Smooth muscle cell (in vitro differentiated cells): ENCODE results near the gene TNFRSF19. TPM values are rescaled to one million over a fixed set of nuclear protein-coding genes. Genes with fewer than 3 reads are reported as not detected.
A peak's percentile ranks its signal among the peaks of the same experiment; 100 is the strongest.

Experiments
- DNase-seq: peaks from one replicate; lab custom pipeline; 2025; ENCODE audit not compliant: unreplicated experiment; lab: John Stamatoyannopoulos, UW
- H2AFZ ChIP-seq: fragments of 200-600 bp; sonication (generic); 2 replicates; pipeline ENCODE4 v1.6.0; 2016; ENCODE audit warnings: antibody characterized with exemption, low read depth, mild to moderate bottlenecking
- H3F3A ChIP-seq: fragments of 200-600 bp; sonication (generic); 2 replicates; pipeline ENCODE4 v1.6.0; 2017; ENCODE audit warnings: antibody characterized with exemption, low read depth
- H3K27ac ChIP-seq: fragments of 200-600 bp; sonication (generic); 2 replicates; pipeline ENCODE4 v1.5.1; 2016; ENCODE audit warnings: low read depth, mild to moderate bottlenecking
- H3K27me3 ChIP-seq: fragments of 200-600 bp; sonication (generic); 2 replicates; pipeline ENCODE4 v1.6.1; 2016; ENCODE audit warnings: low read depth, mild to moderate bottlenecking
- H3K36me3 ChIP-seq: fragments of 200-600 bp; sonication (generic); 2 replicates; pipeline ENCODE4 v1.5.1; 2016; ENCODE audit warnings: low read depth
- H3K4me1 ChIP-seq: fragments of 200-600 bp; sonication (generic); 2 replicates; pipeline ENCODE4 v1.5.1; 2016; ENCODE audit warnings: low read depth
- H3K4me2 ChIP-seq: fragments of 200-600 bp; sonication (generic); 2 replicates; pipeline ENCODE4 v1.6.0; 2016; ENCODE audit warnings: mild to moderate bottlenecking
- H3K4me3 ChIP-seq: fragments of 200-600 bp; sonication (generic); 2 replicates; pipeline ENCODE4 v1.5.1; 2016; ENCODE audit warnings: mild to moderate bottlenecking
- H3K79me2 ChIP-seq: fragments of 200-600 bp; sonication (generic); 2 replicates; pipeline ENCODE4 v1.6.0; 2016; ENCODE audit warnings: low read depth, mild to moderate bottlenecking
- H3K9ac ChIP-seq: fragments of 200-600 bp; sonication (generic); 2 replicates; pipeline ENCODE4 v1.6.0; 2016; ENCODE audit warnings: low read depth
- H3K9me3 ChIP-seq: fragments of 200-600 bp; sonication (generic); replicated peaks from 2 replicates; pipeline ENCODE4 v1.5.1; 2016; ENCODE audit warnings: low read depth
- H4K20me1 ChIP-seq: fragments of 200-600 bp; sonication (generic); 2 replicates; pipeline ENCODE4 v1.6.0; 2016; ENCODE audit warnings: low read depth
- CTCF ChIP-seq: fragments of 200-600 bp; sonication (generic); IDR thresholded peaks from 2 replicates; pipeline ENCODE4 v1.5.1; 2017; ENCODE audit warnings: borderline replicate concordance, mild to moderate bottlenecking, antibody characterized with exemption; ENCODE audit not compliant: insufficient read depth, poor library complexity, severe bottlenecking
- WGBS: methylation state at CpG from one replicate; pipeline ENCODE4 v1.1.7; 2016; ENCODE audit warnings: low lambda C conversion rate; 5-methylcytosine and 5-hydroxymethylcytosine counted together
- polyA plus RNA-seq: library from polyadenylated mRNA; unstranded; fragments of >200 nt; fragmentation: Nextera tagmentation; extraction: Ambion mirVana; gene quantifications from 2 replicates; pipeline ENCODE4 v1.2.1, GENCODE V29; 2016
- total RNA-seq: library from RNA; depleted of rRNA; stranded (reverse); fragments of >200 nt; gene quantifications from 2 replicates; pipeline ENCODE4 v1.2.3, GENCODE V29; 2014

Gene TNFRSF19
- total and polyA plus RNA-seq, 2 experiments from 2014 or later = 15.5 to 34.3 TPM

GRCh38 chr13:23571431-23571830, 1.2 kb downstream of the TNFRSF19 start:
- WGBS = 52% methylated on average over 2 of the region's 2 CpGs
- no peaks in the 10 kb centered on the region for H3K9me3 ChIP-seq
- H2AFZ ChIP-seq = peak overlapping the region; percentile 67
- no peak for DNase-seq
- no peaks in the 10 kb centered on the region for H3K27me3 ChIP-seq
- H3K4me2 ChIP-seq = peak overlapping the region; percentile 87
- peaks cover 40% of the 10 kb centered on the region for H3K4me1 ChIP-seq
- peaks cover 6% of the 10 kb centered on the region for H3F3A ChIP-seq
- H3K79me2 ChIP-seq = peaks cover 51% of the 10 kb centered on the region
- H3K4me3 ChIP-seq = peak overlapping the region; percentile 55
- TF ChIP-seq CTCF = no peak
- H3K36me3 ChIP-seq = no peaks in the 10 kb centered on the region
- H3K9ac ChIP-seq = peak overlapping the region; percentile 57
- no peaks in the 10 kb centered on the region for H4K20me1 ChIP-seq
- H3K27ac ChIP-seq = peak overlapping the region; percentile 64

DNA sequence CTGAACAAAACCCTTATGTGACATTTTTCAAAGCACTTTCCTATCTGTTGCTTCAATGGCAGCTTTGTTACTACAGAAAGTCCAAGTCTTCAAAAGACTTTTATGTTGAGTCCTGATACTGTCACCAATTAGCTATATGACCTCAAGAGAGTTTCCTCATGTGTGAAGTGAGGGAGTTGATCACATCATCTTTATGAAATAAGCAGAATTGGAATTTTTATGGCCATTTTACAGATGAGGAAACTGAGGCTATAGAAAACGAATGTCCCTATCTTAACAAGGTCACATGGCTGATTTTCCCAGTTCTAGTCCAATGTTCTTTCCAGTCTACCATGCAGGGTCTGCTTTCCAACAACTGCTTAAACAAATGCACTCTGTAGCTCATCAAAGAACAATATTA, 2.6 kb downstream of the TNFRSF19 start:
- peak overlapping the region; percentile 57 for H3K9ac ChIP-seq

DNA sequence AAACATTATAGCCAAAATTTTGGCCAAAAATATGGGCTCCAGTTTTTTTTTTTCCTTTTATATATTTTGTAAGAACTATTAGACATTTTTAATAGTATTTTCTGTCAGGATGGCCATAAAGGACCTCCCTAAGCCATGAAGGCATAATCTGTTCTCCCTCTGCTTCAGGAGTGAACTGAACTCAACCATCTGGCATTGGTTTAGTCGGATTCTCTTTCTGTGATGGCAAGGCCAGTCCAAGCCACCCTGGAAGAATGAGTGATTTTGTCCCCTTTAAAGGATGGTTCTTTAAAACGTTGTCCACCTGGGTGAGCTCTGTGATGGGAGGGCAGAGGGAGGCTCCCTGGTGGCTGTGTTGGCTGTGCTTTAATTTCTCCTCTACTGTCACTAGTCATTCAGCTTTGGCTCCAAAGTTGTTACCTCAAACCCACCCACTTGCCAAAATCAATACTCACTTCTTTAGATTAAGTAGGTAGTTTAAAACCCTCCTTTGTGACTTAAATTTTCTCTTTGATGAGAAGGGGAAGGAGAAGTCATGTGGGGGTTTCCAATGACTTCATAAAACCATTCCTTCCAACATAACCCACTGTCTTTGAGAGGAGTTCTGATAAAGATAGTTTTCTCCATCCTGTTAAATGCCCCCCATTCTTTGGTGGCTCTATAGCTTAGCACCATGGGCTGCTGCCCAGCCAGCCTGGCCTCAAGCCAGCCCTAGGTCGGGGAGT, 4.4 kb downstream of the TNFRSF19 start:
- H3K27ac ChIP-seq = no peak overlapping the region
- H3F3A ChIP-seq = peaks cover 5% of the 10 kb centered on the region
- H3K9ac ChIP-seq = no peak overlapping the region
- WGBS = 79% methylated on average over 3 of the region's 3 CpGs
- no peak overlapping the region for H3K4me2 ChIP-seq
- TF ChIP-seq CTCF = no peak
- peaks cover 34% of the 10 kb centered on the region for H3K4me1 ChIP-seq
- H2AFZ ChIP-seq = no peak overlapping the region
- no peaks in the 10 kb centered on the region for H3K36me3 ChIP-seq
- peaks cover 69% of the 10 kb centered on the region for H3K79me2 ChIP-seq
- H4K20me1 ChIP-seq = no peaks in the 10 kb centered on the region
- H3K27me3 ChIP-seq = no peaks in the 10 kb centered on the region
- no peak for DNase-seq
- no peaks in the 10 kb centered on the region for H3K9me3 ChIP-seq
- H3K4me3 ChIP-seq = no peak overlapping the region

More for the DNA sequence above, 2.6 kb downstream of the TNFRSF19 start:
- no peaks in the 10 kb centered on the region for H4K20me1 ChIP-seq
- peaks cover 61% of the 10 kb centered on the region for H3K79me2 ChIP-seq
- H2AFZ ChIP-seq = peak overlapping the region; percentile 4
- no peak overlapping the region for H3K27ac ChIP-seq
- no peaks in the 10 kb centered on the region for H3K36me3 ChIP-seq
- H3K4me3 ChIP-seq = peak overlapping the region; percentile 55
- H3K4me2 ChIP-seq = peak overlapping the region; percentile 87
- H3K4me1 ChIP-seq = peaks cover 40% of the 10 kb centered on the region
- H3K9me3 ChIP-seq = no peaks in the 10 kb centered on the region
- no peaks in the 10 kb centered on the region for H3K27me3 ChIP-seq
- DNase-seq = no peak
- no peak for TF ChIP-seq CTCF
- 94% methylated on average over 1 of the region's 1 CpG for WGBS
- peaks cover 6% of the 10 kb centered on the region for H3F3A ChIP-seq

DNA sequence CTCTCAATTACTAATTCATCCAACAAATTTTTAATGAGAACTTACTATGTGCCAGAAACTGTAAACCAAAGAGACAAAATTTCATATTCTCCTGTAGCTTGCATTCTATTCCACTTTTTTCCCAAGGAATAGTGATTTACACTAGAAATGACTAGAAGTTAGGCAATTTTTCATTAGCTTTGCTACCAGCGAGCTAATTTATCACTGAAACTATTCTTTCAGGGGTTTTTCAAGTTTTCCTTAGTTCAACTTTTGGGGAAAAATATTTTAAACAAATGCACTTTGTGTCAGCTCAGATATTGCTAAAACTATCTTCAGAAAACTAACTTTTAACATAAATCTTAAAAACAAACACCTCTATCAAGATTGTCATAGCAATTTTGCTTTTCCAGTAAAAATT, 5.4 kb downstream of the TNFRSF19 start:
- H2AFZ ChIP-seq = no peak overlapping the region
- no peaks in the 10 kb centered on the region for H4K20me1 ChIP-seq
- 97% methylated on average over 1 of the region's 1 CpG for WGBS
- no peak for TF ChIP-seq CTCF
- H3K36me3 ChIP-seq = no peaks in the 10 kb centered on the region
- H3K4me3 ChIP-seq = no peak overlapping the region
- no peak overlapping the region for H3K9ac ChIP-seq
- H3K27me3 ChIP-seq = no peaks in the 10 kb centered on the region
- DNase-seq = no peak
- no peaks in the 10 kb centered on the region for H3K9me3 ChIP-seq
- no peaks in the 10 kb centered on the region for H3F3A ChIP-seq
- peaks cover 69% of the 10 kb centered on the region for H3K79me2 ChIP-seq
- peaks cover 23% of the 10 kb centered on the region for H3K4me1 ChIP-seq
- no peak overlapping the region for H3K27ac ChIP-seq
- H3K4me2 ChIP-seq = no peak overlapping the region
